Measurements from ENCODE around the gene FUCA2.

FUCA2 gene

GRCh38 chr6:143517447-143517773 is 5.9 kb upstream of the FUCA2 start:
- Histone ChIP-seq H3K4me2 (no peak overlapping the region), H2AFZ (ENCODE audit: low read depth) (no peak overlapping the region), H3K4me1 (ENCODE audit: low read depth, poor library complexity, severe bottlenecking) (peaks cover 6% of the 10 kb centered on the region), H3K4me3 (IDR thresholded peaks at IDR 0.05; ENCODE audit: insufficient read depth, low read depth, low read length) (no peak overlapping the region), H3K9ac (no peak overlapping the region), H3K27ac (no peak overlapping the region), H4K20me1 (ENCODE audit: insufficient read depth) (no peaks in the 10 kb centered on the region), H3K79me2 (ENCODE audit: insufficient read depth, low read depth) (no peaks in the 10 kb centered on the region), H3K27me3 (ENCODE audit: insufficient read depth, low read depth) (no peaks in the 10 kb centered on the region), H3K36me3 (ENCODE audit: insufficient read depth) (no peaks in the 10 kb centered on the region)
- no peak for TF ChIP-seq CTCF (conservative IDR thresholded peaks at IDR 0.05; ENCODE audit: low read depth, low read length)

DNA sequence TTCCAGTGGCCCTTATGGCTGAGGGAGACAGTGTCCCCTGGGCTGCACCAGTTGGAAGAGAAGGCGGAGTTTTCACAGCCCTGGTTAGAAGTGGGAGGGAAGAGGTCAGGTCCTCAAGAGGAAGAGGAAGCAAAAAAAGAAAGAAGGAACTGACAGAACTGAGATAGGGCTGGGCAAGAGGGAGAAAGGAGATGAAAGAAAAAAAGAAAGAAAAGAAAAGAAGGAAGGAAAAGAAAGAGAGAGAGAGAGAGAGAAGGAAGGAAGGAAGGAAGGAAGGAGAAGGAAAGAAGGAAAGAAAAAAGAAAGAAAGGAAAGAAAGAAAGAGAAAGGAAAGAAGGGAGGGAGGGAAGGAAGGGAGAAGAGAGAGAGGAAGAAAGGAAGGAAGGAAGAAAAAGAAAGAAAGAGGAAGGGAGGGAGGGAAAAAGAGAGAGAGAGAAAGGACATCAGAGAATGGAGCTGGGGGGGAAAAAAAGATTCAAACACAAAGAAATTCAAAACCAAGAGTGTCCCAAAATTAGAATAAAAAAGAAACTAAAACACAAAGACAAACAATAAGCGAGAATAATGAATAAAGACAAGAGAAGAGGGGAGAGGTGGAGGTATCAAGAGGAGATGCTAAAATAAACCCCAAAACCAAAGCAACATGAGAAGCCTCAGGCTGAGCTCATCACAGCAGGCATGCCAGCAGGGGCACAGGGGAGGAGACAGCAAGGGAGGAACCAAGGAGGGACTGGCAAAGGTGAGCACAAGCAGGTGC is 5.3 kb upstream of the FUCA2 start:
- no peak for TF ChIP-seq CTCF (conservative IDR thresholded peaks at IDR 0.05; ENCODE audit: low read depth, low read length)
- H3K4me1 ChIP-seq (ENCODE audit: low read depth, poor library complexity, severe bottlenecking): peaks cover 6% of the 10 kb centered on the region
- no peak overlapping the region for H3K4me2 ChIP-seq
- no peaks in the 10 kb centered on the region for H3K36me3 ChIP-seq (ENCODE audit: insufficient read depth)
- no peak overlapping the region for H3K9ac ChIP-seq
- no peaks in the 10 kb centered on the region for H3K27me3 ChIP-seq (ENCODE audit: insufficient read depth, low read depth)
- no peak overlapping the region for H3K27ac ChIP-seq
- H3K4me3 ChIP-seq (IDR thresholded peaks at IDR 0.05; ENCODE audit: insufficient read depth, low read depth, low read length): no peak overlapping the region
- no peaks in the 10 kb centered on the region for H4K20me1 ChIP-seq (ENCODE audit: insufficient read depth)
- no peaks in the 10 kb centered on the region for H3K79me2 ChIP-seq (ENCODE audit: insufficient read depth, low read depth)
- no peak overlapping the region for H2AFZ ChIP-seq (ENCODE audit: low read depth)

- Histone ChIP-seq H3K36me3 (ENCODE audit: insufficient read depth) (no peaks in the 10 kb centered on the region), H3K4me3 (IDR thresholded peaks at IDR 0.05; ENCODE audit: insufficient read depth, low read depth, low read length) (no peak overlapping the region), H4K20me1 (ENCODE audit: insufficient read depth) (no peaks in the 10 kb centered on the region), H3K27me3 (ENCODE audit: insufficient read depth, low read depth) (no peaks in the 10 kb centered on the region), H3K4me2 (no peak overlapping the region), H3K4me1 (ENCODE audit: low read depth, poor library complexity, severe bottlenecking) (peaks cover 6% of the 10 kb centered on the region), H2AFZ (ENCODE audit: low read depth) (no peak overlapping the region), H3K9ac (no peak overlapping the region), H3K27ac (no peak overlapping the region), H3K79me2 (ENCODE audit: insufficient read depth, low read depth) (no peaks in the 10 kb centered on the region)
- TF ChIP-seq CTCF (conservative IDR thresholded peaks at IDR 0.05; ENCODE audit: low read depth, low read length): no peak
Observed at GRCh38 chr6:143515766-143516355, 4.3 kb upstream of the FUCA2 start.

- Histone ChIP-seq H3K36me3 (ENCODE audit: insufficient read depth) (no peaks in the 10 kb centered on the region), H3K9ac (no peak overlapping the region), H3K27ac (no peak overlapping the region), H3K4me3 (IDR thresholded peaks at IDR 0.05; ENCODE audit: insufficient read depth, low read depth, low read length) (no peak overlapping the region), H4K20me1 (ENCODE audit: insufficient read depth) (no peaks in the 10 kb centered on the region), H3K4me1 (ENCODE audit: low read depth, poor library complexity, severe bottlenecking) (peaks cover 11% of the 10 kb centered on the region), H3K27me3 (ENCODE audit: insufficient read depth, low read depth) (no peaks in the 10 kb centered on the region), H2AFZ (ENCODE audit: low read depth) (no peak overlapping the region), H3K4me2 (no peak overlapping the region), H3K79me2 (ENCODE audit: insufficient read depth, low read depth) (0 out of 2 replicates have a peak, but pooled peaks cover 1% of the 10 kb centered on the region)
- no peak for TF ChIP-seq CTCF (conservative IDR thresholded peaks at IDR 0.05; ENCODE audit: low read depth, low read length)
Observed at GRCh38 chr6:143515061-143515760, 3.7 kb upstream of the FUCA2 start.

Measured in KMS-11 (cell line).